Prostate gland (tissue), 2 donors: Measurements from ENCODE around the gene NPPC. TPM values are rescaled to one million over a fixed set of nuclear protein-coding genes. Genes with fewer than 3 reads are reported as not detected.

Source experiments
- DNase-seq: peaks from one replicate; pipeline ENCODE4 v3.0.0-alpha.2; 2019; ENCODE audit warnings: low spot score
- H3K27ac ChIP-seq, 2 donors: fragments of 200-600 bp; sonication (generic); 2 replicates each; pipeline ENCODE4 v1.5.1; 2017 to 2019
- H3K27me3 ChIP-seq: fragments of 200-600 bp; sonication (generic); replicated peaks from 2 replicates; pipeline ENCODE4 v1.5.1; 2019; ENCODE audit not compliant: insufficient read depth
- H3K36me3 ChIP-seq, 2 donors: fragments of 200-600 bp; sonication (generic); 1 replicate in 1 of 2; 2 replicates in 1 of 2; pipeline versions ENCODE4 v1.5.1 to v1.8.1; 2017 to 2019
- H3K4me1 ChIP-seq: fragments of 200-600 bp; sonication (generic); replicated peaks from 2 replicates; pipeline ENCODE4 v1.5.1; 2019
- H3K4me3 ChIP-seq, 2 donors: fragments of 200-600 bp; sonication (generic); 2 replicates each; pipeline ENCODE4 v1.5.1; 2017 to 2019
- H3K9me3 ChIP-seq: fragments of 200-600 bp; sonication (generic); 2 replicates; pipeline ENCODE4 v1.5.1; 2017
- POLR2A ChIP-seq: fragments of 450-650 bp; IDR thresholded peaks from one replicate; pipeline ENCODE4 v1.6.1; 2016; ENCODE audit warnings: antibody characterized with exemption, mild to moderate bottlenecking
- POLR2AphosphoS5 ChIP-seq: sonication (generic); formaldehyde crosslinking; IDR thresholded peaks from one replicate; pipeline ENCODE4 v1.6.1; 2017; ENCODE audit warnings: antibody characterized with exemption
- WGBS: methylation state at CpG from one replicate; pipeline ENCODE4 v1.1.5; 2018; 5-methylcytosine and 5-hydroxymethylcytosine counted together
- intact Hi-C: fragments of 100-400 bp; cut with DNase I; formaldehyde crosslinking; loops from one replicate; pipeline ENCODE4 v1.14.2; 2022
- total RNA-seq, 2 donors: library from RNA; depleted of rRNA; stranded (reverse); fragments of >200 nt; gene quantifications; one replicate each; pipeline ENCODE4 v1.1.0, GENCODE V29; 2016
- TF ChIP-seq, protein P1 (sequence below), 4 experiments: fragments of 200-600 bp in 2 of 4; fragments of 450-650 bp in 2 of 4; sonication (generic) in 2 of 4; IDR thresholded peaks; 1 replicate in 3 of 4; 2 replicates in 1 of 4; pipeline ENCODE4 v1.5.1; 2016 to 2019; ENCODE audit warnings: antibody characterized with exemption in 4 of 4, mild to moderate bottlenecking in 2 of 4, moderate library complexity in 2 of 4

Gene NPPC
- total RNA-seq, 2 donors from 2014 or later = 3.2 to 6.4 TPM

DNA sequence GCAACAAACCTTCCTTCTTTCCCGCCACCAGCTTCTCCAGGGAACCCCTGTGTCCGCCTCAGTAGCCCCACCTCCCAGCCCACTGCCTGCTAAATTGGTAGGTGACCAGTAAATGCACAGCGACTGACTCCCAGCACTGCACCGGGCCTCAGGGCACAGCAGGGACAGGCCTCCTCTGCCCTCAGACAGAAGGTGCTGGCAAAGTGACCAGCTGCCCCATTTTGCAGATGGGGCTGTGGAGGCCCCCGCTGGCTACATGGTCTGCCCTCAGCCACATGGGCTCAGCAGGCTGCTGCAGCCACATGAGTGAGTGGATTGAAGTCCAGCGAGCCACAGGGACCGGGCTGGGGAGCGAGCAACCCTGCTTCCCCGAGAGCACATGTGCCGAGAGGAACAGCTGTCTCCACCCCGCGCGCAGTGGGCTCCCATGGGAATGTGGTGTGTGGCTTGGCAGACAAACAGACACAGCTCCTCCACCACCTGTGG, 7.8 kb upstream of the NPPC start:
- Histone ChIP-seq H3K4me1 (no peaks in the 10 kb centered on the region), H3K9me3 (no peaks in the 10 kb centered on the region), H3K36me3 (no peaks in the 10 kb centered on the region), H3K4me3 (no peak overlapping the region), H3K27me3 (peaks cover 3% of the 10 kb centered on the region), H3K27ac (no peak overlapping the region)
- intact Hi-C loops = no loop called here
- TF ChIP-seq, protein P1, sequence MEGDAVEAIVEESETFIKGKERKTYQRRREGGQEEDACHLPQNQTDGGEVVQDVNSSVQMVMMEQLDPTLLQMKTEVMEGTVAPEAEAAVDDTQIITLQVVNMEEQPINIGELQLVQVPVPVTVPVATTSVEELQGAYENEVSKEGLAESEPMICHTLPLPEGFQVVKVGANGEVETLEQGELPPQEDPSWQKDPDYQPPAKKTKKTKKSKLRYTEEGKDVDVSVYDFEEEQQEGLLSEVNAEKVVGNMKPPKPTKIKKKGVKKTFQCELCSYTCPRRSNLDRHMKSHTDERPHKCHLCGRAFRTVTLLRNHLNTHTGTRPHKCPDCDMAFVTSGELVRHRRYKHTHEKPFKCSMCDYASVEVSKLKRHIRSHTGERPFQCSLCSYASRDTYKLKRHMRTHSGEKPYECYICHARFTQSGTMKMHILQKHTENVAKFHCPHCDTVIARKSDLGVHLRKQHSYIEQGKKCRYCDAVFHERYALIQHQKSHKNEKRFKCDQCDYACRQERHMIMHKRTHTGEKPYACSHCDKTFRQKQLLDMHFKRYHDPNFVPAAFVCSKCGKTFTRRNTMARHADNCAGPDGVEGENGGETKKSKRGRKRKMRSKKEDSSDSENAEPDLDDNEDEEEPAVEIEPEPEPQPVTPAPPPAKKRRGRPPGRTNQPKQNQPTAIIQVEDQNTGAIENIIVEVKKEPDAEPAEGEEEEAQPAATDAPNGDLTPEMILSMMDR (IDR thresholded peaks at IDR 0.05) = no peak
- TF ChIP-seq POLR2A (no peak), POLR2AphosphoS5 (no peak)
- 88% methylated on average over 7 of the region's 13 CpGs for WGBS
- DNase-seq = no peak

DNA sequence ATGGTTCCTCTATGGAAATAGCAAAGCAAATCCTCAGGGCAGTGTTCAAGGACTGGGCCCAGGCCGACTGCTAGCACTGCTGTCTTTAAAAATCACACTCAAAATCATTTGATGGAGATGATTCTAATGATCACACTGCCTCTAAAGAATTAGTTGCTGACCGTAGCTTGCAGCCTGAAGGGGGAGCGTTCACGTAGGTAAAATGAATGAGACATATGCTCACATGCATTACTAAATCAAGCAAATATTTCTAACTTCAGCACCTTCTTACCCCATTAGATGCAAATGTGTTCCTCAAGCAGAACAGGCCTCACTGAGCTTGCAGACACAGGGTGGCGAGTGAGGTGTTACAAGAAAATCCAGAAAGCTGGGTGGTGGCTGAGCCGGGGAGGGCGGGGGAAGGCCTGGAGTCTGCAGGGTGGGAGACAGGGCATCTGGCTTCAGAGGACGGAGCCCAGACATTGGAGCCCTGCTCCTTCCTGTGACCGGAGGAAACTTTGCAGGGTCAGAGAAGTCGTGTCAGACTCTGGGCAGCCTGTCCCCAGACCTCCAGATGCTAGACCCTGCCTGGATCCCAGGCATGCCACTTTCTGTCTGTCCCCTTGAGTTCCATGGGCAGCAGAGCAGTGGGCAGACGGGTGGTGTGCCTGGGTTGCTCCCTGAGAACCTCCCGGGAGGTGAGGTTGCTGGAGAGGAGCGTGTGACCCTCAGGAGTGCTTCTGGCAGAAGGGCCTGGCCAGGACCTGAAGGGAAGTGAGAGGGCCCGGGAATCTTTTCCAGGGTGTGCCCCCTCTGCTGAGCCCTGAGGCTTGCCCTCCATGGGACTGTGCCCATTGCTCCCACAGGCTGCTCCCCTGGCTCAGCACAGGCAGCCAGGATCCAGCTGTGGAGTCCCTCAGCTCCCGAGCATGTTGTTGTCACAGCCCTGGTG, 7.1 kb upstream of the NPPC start:
- Histone ChIP-seq H3K27ac (no peak overlapping the region), H3K4me1 (no peaks in the 10 kb centered on the region), H3K36me3 (no peaks in the 10 kb centered on the region), H3K9me3 (no peaks in the 10 kb centered on the region), H3K27me3 (peaks cover 3% of the 10 kb centered on the region), H3K4me3 (no peak overlapping the region)
- DNase-seq = no peak
- TF ChIP-seq POLR2A = no peak
- no peak for TF ChIP-seq POLR2AphosphoS5
- TF ChIP-seq, protein P1 (IDR thresholded peaks at IDR 0.05) = no peak
- intact Hi-C loops = no loop called here
- WGBS = 82% methylated on average over 15 of the region's 15 CpGs

DNA sequence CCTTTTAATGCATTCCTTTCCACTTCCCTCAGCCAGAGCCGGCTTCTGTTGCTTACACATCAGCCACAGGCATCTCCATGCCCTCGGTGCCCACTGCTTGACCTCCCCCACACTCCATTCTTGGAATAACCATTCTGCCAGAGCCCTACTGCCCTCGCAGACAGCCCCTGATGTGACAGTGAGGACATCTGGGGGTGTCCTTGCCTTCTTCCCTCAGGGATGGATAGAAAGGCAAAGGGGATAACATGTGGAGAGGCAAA, 6.4 kb upstream of the NPPC start:
- WGBS = 93% methylated on average over 3 of the region's 3 CpGs
- no peak for TF ChIP-seq POLR2A
- no peak for TF ChIP-seq POLR2AphosphoS5
- no peaks in the 10 kb centered on the region for H3K36me3 ChIP-seq
- peaks cover 3% of the 10 kb centered on the region for H3K27me3 ChIP-seq
- H3K9me3 ChIP-seq = no peaks in the 10 kb centered on the region
- intact Hi-C loops = no loop called here
- no peaks in the 10 kb centered on the region for H3K4me1 ChIP-seq
- H3K4me3 ChIP-seq = no peak overlapping the region
- no peak overlapping the region for H3K27ac ChIP-seq
- DNase-seq = no peak

DNA sequence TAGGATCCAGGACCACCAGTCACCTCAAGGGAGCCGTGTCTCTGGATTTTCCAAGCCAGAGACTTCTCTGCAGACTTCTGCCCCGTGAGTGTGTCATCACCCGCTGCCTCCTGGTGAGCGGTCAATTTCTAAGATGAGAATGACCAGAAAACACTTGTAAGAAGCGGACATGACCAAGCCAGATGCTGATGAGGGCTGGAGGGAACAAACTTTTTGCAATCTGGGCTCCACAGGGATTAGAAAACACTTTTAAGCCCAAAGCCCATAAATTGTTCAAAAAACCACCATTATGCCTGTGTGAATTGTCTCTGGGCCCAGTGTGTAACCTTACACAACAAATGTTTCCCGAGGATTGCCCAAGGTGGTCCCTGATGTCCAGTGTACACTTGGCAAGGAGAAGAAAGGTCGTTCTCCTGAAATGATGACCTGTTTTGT, 5.3 kb upstream of the NPPC start:
- Histone ChIP-seq H3K27ac (no peak overlapping the region), H3K9me3 (no peaks in the 10 kb centered on the region), H3K4me3 (no peak overlapping the region), H3K4me1 (no peaks in the 10 kb centered on the region), H3K36me3 (no peaks in the 10 kb centered on the region), H3K27me3 (peaks cover 3% of the 10 kb centered on the region)
- TF ChIP-seq POLR2A = no peak
- TF ChIP-seq POLR2AphosphoS5 = no peak
- TF ChIP-seq, protein P1 (IDR thresholded peaks at IDR 0.05) = no peak
- WGBS = 85% methylated on average over 7 of the region's 7 CpGs
- DNase-seq = no peak
- intact Hi-C loops = no loop called here

DNA sequence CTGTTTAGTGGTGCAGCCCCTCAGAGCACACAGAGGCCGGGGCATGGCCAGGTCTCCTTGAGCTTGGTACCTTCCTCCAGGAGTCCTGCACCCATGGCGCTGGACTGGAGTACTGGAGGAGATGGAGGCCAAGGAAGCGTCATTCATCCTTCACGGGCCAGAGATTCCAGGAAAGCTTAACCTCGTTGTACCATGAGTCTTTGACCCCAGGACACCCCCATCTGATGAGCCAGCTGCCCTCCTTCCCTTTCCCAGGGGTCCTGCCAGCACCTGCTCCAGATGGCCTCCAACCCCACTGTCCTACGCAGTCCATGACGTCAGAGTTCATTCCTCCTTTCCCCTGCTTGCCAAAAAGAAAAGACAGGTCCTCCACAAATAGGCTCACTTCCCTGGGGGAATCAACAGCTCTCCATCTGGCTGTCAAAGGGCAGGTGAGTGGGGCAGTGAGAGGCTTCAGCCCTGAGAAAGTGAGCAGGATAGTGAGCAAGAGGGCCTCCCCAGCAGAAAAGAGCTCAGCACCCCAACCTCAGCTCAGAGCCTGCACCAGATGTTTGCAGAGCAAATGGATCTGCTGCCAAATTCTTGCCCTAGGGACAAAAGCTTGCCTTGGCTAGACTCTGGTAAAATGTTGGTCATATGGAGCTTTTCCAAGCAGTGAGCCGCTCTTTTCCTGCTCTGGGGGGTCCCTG, 4.5 kb upstream of the NPPC start:
- no peak for DNase-seq
- H3K27ac ChIP-seq = no peak overlapping the region

More for the DNA sequence above, 4.5 kb upstream of the NPPC start:
- Histone ChIP-seq H3K4me1 (peaks cover 4% of the 10 kb centered on the region), H3K27me3 (peaks cover 3% of the 10 kb centered on the region), H3K9me3 (no peaks in the 10 kb centered on the region), H3K4me3 (no peak overlapping the region), H3K36me3 (no peaks in the 10 kb centered on the region)
- TF ChIP-seq POLR2AphosphoS5 = no peak
- no peak for TF ChIP-seq POLR2A
- TF ChIP-seq, protein P1 (IDR thresholded peaks at IDR 0.05) = no peak
- 77% methylated on average over 8 of the region's 8 CpGs for WGBS
- intact Hi-C loops = no loop called here
